HG03060 (cell line): Measurements from ENCODE around the gene KLRG1.

Experiments
- ATAC-seq: cut with Tn5 transposase; IDR thresholded peaks from one replicate; pipeline ENCODE4 v1.9.1; 2021; ENCODE audit warnings: low read depth, moderate number of reproducible peaks; ENCODE audit not compliant: unreplicated experiment

Gene KLRG1

GRCh38 chr12:8989413-8989812 lies at the start of gene KLRG1:
Gene KLRG1, plus strand, starts transcription at chr12:8989546. Its CDS starts 90 bp downstream, at chr12:8989636.
- ATAC-seq, result no peak

DNA sequence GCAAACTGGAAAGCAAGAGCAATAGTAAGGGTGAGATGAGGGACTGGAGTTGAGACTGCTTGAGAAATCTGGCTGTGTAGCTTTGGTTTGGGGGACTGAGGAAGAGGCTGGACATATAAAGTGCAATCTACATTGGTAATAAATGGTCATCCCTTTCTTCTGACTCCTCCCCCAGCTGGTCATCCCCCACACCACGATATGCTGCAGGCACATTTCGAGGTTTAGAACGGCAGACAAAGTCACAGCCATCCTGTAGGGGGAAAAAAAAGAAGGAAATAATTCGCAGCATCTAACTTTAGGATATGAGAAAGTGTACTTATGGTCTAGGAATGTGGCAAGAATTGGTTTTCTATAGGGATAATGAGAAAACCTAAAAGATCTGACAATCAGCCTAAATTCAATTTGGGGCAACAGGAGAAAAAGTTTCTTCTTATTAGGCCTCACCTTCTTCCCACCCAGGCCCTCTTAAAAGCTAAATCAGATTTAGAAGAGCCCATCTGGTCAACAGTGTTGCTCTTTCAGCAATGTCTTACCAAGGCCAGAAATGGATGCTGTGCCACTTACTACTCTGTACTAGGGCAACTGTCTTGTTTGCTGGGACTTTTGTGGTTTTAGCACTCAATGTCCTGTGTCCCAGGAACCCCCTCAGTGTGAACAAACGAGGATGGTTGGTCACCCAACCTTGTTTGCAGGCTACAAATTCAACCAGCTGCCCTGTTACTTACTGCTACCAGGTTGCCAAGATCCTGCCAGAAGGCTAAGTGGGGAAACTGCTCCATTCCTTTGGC lies 47.5 kb upstream of the KLRG1 start:
- ATAC-seq, result no peak

- ATAC-seq, result no peak
Observed at GRCh38 chr12:8943565-8944186, 45.7 kb upstream of the KLRG1 start.

DNA sequence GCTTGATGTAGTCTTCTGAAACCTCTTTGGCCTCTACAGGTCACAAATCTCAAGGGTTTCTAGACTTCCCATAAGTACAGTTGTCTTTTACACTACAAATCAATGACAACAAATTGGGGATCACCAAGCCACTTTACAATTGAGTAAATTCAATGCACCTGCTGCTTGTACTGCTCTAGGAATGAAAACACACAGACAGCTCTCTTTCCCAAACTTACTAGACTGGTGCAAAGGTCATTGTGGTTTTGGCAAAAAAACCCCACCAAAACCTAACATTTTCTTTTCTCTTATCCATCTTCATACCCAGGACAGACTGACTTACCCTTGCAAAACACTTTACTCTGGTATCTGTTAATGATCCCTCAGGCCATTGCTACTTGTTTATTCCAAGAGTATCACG lies 42.6 kb upstream of the KLRG1 start:
- no peak for ATAC-seq

DNA sequence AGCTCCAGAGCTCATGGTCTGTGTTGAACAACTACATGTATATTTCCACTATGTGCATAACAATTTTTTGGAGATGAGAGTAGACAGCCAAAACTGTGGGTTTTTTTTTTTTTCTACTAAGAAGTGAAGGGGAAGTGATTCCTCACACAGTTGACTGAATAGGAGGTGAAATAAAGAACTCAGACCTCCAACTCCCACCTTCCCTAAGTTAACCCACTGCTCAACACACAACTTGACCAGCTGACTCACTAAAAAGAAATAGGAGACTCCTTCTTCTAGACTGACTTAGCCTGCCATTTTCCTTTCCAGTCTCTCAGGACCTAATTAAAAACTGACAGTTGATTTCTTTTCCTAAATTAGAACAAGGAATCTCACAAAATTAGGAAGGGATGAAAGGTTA lies 41.6 kb upstream of the KLRG1 start:
- ATAC-seq, result no peak

GRCh38 chr12:8948701-8949341 lies 40.5 kb upstream of the KLRG1 start:
- no peak for ATAC-seq

DNA sequence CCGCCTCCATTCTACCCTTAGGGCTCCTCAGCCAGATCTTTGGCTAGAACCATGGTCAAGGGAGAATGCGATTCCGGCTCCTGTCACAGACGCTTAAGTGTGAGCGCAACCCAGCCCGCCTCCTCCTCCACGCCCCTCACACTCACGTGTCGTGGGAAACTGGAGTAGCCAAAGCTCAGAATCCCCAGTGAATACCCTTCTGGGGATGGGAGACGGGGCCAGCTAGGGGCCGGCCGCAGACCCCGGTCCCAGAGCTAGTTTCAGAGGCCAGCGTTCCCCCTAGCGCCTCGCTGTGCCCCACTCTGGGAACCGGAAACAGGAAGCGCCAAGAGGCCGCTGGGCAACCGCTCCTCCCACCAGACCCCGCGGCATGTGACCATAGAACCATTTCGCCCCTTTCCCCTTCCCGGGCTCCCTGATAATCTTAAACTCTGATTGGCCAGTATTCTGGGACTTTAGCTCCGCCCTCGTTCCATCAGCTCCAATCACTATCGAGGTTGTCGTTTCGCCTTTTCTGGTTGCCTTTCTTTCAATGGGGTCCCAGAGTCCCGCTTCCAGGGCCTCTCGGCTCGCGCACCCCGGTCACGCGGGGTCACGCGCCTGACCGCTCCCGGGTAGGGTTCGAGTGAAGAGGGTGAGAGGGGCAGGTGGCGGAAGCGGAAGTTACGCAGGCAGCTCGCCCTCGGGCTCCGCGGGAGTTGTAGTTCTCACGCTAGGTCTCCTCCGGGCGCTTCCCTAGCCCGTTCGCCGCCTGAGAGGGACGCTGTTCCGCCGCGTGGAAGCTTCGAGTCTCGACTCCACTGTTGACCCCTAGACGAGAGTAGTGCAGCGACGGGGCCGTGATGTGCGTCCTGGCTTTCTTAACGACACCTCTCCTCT lies 39.8 kb upstream of the KLRG1 start, which contains the start of gene M6PR:
Gene M6PR (minus strand): TSS at position 304 of the 879 bp plus-strand sequence. CDS start 3,241 bp downstream, outside the sequence.
- ATAC-seq, result peak; percentile 67

- no peak for ATAC-seq
Observed at GRCh38 chr12:8950221-8950527, 39.2 kb upstream of the KLRG1 start.

DNA sequence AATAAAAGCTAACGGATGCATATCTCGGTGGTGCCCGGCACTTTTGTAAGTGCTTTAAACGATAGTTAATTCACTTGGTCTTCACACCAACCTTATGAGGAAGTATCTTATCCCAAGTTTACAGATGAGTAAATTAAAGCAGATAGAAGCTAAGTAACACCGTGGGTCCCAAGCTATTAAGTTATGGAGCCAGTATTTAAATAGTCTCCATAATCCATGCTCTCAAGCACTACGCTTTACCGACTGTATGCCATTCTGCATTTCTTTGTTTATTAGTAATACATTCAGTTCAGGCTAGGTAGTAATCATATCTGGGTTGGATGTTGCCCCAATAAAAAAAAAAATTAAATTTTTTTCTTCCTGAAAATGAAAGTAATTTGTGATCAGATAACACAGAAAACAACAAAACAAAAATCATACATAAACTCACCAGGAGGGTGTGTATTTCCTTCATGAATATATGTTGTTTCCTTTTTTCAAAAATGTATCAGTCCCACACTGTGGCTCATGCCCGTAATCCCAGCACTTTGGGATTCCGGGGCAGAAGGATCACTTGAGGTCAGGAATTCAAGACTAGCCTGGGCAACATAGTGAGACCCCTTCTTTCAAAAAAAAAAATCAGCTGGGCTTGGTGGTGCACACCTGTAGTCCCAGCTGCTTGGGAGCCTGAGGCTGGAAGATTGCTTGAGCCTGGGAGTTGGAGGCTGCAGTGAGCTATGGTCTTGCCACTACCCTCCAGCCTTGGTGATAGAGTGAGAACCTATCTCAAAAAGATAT lies 38.5 kb upstream of the KLRG1 start:
- no peak for ATAC-seq

GRCh38 chr12:8951744-8952143 lies 37.6 kb upstream of the KLRG1 start:
- ATAC-seq, result no peak

GRCh38 chr12:8953773-8954402 lies 35.5 kb upstream of the KLRG1 start:
- ATAC-seq, result no peak

- no peak for ATAC-seq
Observed at GRCh38 chr12:8956073-8956472, 33.3 kb upstream of the KLRG1 start.

DNA sequence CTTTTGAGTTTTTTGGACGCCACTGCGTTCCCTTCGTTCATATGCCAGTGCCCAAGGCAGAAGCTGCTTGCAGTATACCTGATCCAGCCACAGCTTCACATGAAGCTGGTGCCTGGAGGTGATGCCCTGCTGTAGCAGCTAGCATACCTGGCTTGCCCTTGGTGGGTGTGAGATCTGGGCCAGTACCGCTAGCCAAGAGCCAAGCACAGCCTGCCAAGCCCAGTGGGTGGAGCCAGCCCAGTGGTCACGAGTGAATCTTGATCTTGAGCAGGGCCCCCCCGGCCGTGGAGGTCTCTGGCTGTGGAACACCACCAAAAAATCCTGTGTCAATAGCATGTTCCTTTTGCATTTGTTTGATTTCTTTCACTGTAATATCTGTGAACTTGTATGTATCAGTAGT lies 32.6 kb upstream of the KLRG1 start:
- no peak for ATAC-seq

DNA sequence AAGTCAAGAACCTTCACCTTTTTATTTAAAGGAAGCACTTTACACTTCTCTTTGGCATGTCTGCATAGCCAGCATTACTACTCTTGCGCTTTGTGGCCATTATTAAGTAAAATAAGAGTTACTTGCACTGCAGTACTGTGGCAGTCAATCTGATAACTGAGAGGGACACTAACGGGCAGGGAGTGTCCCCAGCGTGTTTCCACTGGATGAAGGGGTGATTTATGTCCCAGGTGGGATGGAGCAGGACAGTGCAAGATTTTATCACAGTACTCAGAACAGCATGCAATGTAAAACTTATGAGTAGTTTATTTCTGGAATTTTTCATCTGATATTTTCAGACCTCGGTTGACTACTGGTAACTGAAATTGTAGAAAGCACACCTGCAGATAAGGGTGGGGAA lies 31.8 kb upstream of the KLRG1 start:
- ATAC-seq, result no peak

GRCh38 chr12:8958066-8958465 lies 31.3 kb upstream of the KLRG1 start:
- ATAC-seq, result no peak

- no peak for ATAC-seq
Observed at GRCh38 chr12:8960176-8960575, 29.2 kb upstream of the KLRG1 start.

DNA sequence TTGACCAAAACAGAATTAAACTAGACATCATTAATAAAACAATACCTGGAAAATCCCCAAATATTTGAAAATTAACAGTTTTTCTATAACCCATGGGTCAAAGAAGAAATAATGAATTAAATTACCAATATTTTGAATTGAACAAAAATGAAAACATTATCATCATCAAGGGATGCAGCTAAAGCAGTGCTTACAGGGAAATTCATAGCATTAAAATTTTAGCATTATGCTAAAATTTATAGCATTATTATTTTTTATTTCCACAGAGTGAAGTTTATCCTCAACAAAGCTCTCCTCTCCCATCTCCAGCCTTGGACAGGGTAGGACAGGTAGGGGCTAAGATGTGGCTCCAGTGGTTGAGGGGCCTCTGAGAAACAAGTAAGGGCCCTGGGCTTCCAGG lies 20.6 kb upstream of the KLRG1 start:
- no peak for ATAC-seq

DNA sequence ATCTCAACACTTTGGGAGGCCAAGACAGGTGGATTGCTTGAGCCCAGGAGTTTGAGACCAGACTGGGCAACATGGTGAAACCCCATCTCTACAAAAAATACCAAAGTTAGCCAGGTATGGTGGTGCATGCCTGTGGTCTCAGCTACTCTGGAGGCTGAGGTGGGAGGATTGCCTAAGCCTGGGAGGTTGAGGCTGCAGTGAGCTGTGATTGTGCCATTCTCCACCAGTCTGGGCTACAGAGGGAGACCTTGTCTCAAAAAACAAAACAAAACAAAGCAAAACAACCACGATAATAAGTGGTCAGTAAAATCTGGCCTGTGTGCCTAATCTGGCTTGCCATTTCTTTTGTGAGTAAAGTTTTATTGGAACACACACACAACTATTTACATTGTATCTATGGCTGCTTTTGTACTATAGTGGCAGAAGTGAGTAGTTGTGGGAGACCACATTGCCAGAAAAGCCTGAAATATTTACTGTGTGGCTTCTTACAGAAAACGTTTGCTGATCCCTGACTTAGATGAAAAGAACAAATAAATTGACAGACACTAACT lies 19.4 kb upstream of the KLRG1 start:
- no peak for ATAC-seq

- no peak for ATAC-seq
Observed at GRCh38 chr12:8970432-8970831, 18.9 kb upstream of the KLRG1 start.
